Stimulated activated naive CD4-positive, alpha-beta T cell treated with Interleukin-2 at 50 U/mL for 16 hours (primary cell): Measurements from ENCODE around the gene FNDC8.
"Not testable (repeated sequence)": the region's sequence is repeated elsewhere in the genome, so short reads cannot be mapped to it uniquely, and the experiment has no call there.

Experiments used
- DNase-seq: peaks from one replicate; lab custom pipeline; 2025; lab: John Stamatoyannopoulos, UW

The FNDC8 gene

DNA sequence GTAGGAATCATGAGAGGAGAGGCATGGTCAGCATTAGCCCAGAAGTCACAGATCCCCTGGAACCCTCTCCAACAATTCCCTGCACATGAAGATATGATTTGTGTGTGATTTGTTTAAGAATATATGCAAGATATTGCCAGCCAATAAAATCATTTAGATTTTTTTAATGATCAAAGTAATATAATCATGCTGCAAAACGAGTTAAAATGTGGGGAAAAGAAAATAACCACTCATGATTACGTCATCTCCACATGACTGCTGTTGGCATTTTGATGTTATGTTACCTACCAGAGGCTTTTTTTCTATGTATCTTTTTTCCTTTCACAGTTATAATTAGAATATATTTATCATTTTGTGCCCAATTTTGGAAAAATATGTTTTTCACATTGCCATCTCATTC, 50.4 kb downstream of the FNDC8 start:
- DNase-seq: no peak

DNA sequence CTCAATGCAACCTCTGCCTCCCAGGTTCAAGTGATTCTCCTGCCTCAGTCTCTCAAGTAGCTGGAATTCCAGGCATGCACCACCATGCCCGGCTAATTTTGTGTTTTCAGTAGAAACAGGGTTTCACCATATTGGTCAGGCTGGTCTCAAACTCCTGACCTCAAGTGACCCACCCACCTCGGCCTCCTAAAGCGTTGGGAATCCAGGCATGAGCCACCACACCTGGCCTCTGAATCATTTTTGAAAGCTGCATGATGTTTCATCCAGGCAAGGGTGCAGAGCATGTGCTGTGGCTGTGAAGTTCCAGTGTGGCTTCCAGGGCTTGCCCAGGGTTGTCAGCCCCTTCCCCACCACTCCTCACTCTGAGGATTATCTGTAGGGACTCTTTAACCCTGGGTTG, 50.9 kb downstream of the FNDC8 start:
- not testable (repeated sequence) for DNase-seq

DNA sequence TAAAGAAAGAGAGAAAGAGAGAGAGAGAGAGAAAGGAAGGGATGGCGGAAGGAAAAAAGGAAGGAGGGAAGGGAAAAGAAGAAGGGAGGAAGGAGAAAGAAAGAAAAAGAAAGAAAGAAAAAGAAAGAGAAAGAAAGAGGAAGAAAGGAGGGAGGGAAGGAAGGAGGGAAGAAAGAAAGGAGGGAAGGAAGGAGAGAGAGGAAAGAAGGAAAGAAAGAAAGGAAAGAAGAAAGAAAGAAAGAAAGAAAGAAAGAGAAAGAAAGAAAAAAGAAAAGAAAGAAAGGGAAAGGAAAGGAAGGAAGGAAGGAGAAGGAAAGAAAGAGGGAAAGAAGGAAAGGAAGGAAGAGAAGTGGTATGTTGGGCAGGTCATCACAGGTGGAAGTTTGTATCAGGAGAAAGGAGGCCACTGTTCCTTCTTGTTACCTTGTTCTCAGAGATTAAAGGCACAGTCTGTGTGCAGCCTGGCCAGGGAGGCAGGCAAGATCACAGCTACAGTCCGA, 53.5 kb downstream of the FNDC8 start:
- DNase-seq: no peak

DNA sequence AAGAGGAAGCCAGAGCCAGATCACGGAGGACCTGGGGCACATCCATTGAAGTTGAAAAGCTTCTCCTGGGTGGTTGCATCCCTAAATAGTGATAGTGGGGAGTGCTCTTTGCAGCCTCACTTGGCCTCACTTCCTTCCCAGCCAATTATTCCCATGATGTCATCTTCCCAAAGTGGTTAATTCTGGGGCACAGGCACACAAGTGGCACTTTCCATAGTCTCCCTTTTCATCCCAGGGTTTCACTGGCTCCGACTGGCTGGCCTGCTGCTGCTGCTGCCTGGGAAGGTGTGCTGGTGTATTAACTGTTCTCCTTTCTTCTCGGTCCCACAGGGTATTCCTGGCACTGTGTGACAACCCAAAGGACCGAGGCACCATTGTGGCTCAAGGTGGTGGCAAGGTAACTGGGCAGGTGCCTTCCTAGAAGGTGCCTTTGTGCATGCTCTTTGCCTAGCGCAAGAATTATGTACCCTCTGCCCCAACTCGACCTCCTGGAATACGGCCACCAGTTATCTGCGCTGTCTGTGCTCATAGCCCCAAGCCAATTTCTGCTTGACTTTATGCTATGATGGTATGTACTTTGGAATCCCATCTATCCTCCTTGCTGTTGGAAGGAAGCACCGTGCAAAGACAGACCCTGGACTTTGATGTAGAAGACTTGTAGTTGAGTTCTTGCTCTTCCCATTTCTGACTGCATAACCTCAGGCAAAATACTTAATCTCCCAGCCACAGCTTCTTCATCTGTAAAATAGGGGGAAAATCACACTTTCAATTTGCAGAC, 54.4 kb downstream of the FNDC8 start:
- no peak for DNase-seq

DNA sequence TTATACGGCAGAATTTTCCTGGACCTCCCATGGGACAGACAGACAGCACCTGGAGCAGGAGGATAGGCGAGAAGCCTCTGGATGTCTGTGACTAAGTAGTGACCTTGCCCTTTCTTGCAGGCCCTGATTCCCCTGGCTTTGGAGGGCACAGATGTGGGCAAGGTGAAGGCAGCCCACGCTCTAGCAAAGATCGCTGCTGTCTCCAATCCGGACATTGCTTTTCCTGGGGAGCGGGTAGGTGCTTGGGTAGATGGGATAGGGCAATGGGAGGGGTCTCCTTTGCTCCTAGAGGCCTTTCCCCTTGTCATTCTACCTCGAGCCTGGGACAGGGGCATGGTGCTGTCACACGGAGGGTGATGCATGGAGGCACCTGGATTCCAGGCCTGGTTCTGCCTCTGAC, 55.5 kb downstream of the FNDC8 start:
- DNase-seq: no peak

DNA sequence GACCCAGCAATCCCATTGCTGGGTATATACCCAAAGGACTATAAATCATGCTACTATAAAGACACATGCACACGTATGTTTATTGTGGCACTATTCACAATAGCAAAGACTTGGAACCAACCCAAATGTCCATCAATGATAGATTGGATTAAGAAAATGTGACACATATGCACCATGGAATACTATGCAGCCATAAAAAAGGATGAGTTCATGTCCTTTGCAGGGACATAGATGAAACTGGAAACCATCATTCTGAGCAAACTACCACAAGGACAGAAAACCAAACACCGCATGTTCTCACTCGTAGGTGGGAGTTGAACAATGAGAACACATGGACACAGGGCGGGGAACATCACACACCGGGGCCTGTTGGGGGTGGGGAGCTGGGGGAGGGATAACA, 58.0 kb downstream of the FNDC8 start:
- not testable (repeated sequence) for DNase-seq
